GM12892 (cell line): ENCODE data around the gene OSBPL10.

Source experiments
- DNase-seq: peaks from one replicate; pipeline ENCODE4 v3.0.0; 2011; ENCODE audit not compliant: insufficient read length
- FAIRE-seq: peaks from 2 replicates; lab custom pipeline; 2011; peaks lifted over from hg19 to GRCh38; lab: Jason Lieb, UNC
- POLR2A ChIP-seq: IDR thresholded peaks from 2 replicates; pipeline ENCODE4 v1.6.1; 2011; ENCODE audit warnings: low read depth, low read length, control low read depth
- POLR2AphosphoS5 ChIP-seq: IDR thresholded peaks from 2 replicates; pipeline ENCODE4 v1.6.1; 2011; ENCODE audit warnings: low read depth, low read length, control low read depth
- TAF1 ChIP-seq: IDR thresholded peaks from 2 replicates; pipeline ENCODE4 v1.6.1; 2011; ENCODE audit warnings: low read depth, mild to moderate bottlenecking, control low read depth, low read length, borderline replicate concordance

The OSBPL10 gene

DNA sequence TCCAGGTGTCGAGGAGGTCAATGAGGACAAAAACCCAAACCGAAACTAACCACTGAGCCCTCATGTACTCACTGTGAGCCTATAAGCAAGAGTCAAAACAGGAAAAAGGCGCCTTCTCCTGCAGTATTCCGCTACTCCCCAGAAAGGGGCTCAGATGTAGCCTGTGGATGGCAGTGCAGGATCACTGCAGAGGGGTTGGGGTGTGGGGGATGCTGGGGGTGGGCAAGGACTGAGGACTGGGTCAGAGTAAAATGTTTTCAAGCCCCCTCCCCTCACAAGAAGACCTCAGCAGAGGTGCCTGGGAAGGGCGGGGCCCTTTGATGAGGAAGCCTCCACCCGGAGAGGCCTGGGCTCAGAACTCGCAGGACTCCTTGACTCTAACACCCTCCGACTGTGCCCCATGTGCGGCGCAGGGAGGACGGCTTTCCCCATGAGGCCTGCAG, 170.1 kb downstream of the OSBPL10 start:
- no peak for TF ChIP-seq POLR2A
- no peak for TF ChIP-seq POLR2AphosphoS5
- no peak for TF ChIP-seq TAF1
- DNase-seq (no peak), FAIRE-seq (no peak)

GRCh38 chr3:31808143-31808720, 172.8 kb downstream of the OSBPL10 start:
- FAIRE-seq (no peak), DNase-seq (no peak)

GRCh38 chr3:31804251-31805051, 176.6 kb downstream of the OSBPL10 start:
- no peak for DNase-seq
- FAIRE-seq, result no peak
- no peak for TF ChIP-seq TAF1
- no peak for TF ChIP-seq POLR2A
- no peak for TF ChIP-seq POLR2AphosphoS5

More at GRCh38 chr3:31808143-31808720, 172.8 kb downstream of the OSBPL10 start:
- TF ChIP-seq POLR2A (no peak), TAF1 (no peak), POLR2AphosphoS5 (no peak)

DNA sequence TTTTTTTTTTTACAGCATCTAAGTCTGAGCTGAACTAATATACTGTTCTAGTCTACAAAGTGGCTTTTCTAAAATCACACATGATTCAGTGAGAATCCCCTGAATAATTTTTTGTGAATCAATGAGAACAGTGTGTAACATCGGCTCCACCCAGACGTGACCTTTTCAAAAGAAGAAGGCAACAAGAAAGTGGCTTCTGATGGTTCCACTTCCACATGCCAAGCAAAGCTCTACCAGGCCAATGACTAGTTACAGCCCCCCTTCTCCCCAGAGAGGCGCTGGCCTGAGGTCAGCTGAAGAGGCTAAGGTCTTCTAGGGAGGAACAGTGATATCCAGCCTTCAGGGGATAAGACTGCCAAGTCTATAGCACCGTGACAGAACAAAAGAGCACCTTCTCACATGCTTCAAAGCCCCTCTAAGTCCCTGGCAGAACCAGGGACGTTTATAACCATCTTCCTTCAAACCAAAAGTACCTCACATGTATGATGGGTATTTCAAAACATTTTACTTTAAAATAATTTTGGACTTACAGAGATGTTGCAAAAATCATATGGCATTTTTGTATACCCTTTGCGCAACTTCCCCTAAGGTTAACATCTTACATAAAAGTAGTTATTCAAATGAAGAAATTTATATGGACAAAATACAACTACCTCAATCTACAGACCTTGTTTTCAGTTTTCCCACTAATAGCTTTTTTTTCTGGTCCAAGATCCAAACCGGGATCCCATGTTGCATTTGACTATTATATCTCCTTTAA, 177.9 kb downstream of the OSBPL10 start:
- no peak for TF ChIP-seq POLR2AphosphoS5
- TF ChIP-seq POLR2A, result no peak
- no peak for TF ChIP-seq TAF1
- DNase-seq, result no peak
- FAIRE-seq, result no peak

- no peak for TF ChIP-seq TAF1
- TF ChIP-seq POLR2A, result no peak
- no peak for TF ChIP-seq POLR2AphosphoS5
- DNase-seq, result no peak
- no peak for FAIRE-seq
These were observed 180.6 kb downstream of the OSBPL10 start for GRCh38 chr3:31800436-31800835.

DNA sequence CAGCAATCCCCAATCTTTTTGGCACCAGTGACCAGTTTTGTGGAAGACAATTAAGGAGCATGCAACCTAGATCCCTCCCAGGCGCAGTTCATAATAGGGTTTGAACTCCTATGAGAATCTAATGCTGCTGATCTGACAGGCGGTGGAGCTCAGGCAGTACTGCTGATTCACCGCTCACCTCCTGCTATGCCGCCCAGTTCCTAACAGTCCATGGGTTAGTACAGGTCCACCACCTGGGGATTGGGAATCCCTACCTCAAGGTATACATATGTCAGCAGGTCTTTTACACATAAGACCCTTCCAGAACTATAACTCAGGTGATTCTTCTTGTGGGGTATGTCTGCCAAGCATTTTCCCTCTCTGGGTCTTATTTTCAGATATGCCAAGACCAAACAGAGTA, 182.2 kb downstream of the OSBPL10 start:
- FAIRE-seq, result no peak
- no peak for DNase-seq
- TF ChIP-seq TAF1 (no peak), POLR2AphosphoS5 (no peak), POLR2A (no peak)

DNA sequence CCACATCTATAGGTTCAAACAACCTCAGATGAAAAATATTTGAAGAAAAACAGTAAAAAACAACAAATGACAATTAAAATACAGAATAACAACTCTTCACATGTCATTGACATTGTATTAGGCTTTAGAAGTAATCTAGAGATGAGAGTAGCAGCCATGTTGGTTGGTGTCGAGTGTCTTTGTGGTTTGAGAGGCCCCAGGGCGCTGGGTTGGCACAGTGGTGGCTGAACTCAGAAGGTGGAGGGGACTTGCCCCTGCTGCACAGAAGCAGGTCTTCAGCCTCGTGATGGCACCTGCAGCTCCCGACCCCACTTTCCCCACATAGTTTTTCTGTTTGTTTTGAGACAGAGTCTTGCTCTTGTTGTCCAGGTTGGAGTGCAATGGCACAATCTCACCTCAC, 187.2 kb downstream of the OSBPL10 start:
- DNase-seq, result no peak
- no peak for FAIRE-seq
- TF ChIP-seq POLR2A, result no peak
- TF ChIP-seq TAF1, result no peak
- TF ChIP-seq POLR2AphosphoS5, result no peak

GRCh38 chr3:31791090-31791430, 190.0 kb downstream of the OSBPL10 start:
- no peak for DNase-seq
- no peak for TF ChIP-seq TAF1
- TF ChIP-seq POLR2AphosphoS5, result no peak
- FAIRE-seq, result no peak

GRCh38 chr3:31790193-31791089, 190.6 kb downstream of the OSBPL10 start:
- TF ChIP-seq POLR2A (no peak), POLR2AphosphoS5 (no peak), TAF1 (no peak)
- DNase-seq (no peak), FAIRE-seq (no peak)

- FAIRE-seq, result no peak
- no peak for DNase-seq
- no peak for TF ChIP-seq POLR2AphosphoS5
- no peak for TF ChIP-seq POLR2A
- no peak for TF ChIP-seq TAF1
These were observed 191.6 kb downstream of the OSBPL10 start for GRCh38 chr3:31789429-31789828.
